Prostate gland (tissue), 2 donors: ENCODE data around the gene PCLO.

Experiments
- CTCF ChIP-seq, 4 experiments: fragments of 200-600 bp in 2 of 4; fragments of 450-650 bp in 2 of 4; sonication (generic) in 2 of 4; IDR thresholded peaks; 1 replicate in 3 of 4; 2 replicates in 1 of 4; pipeline ENCODE4 v1.5.1; 2016 to 2019; ENCODE audit warnings: antibody characterized with exemption in 4 of 4, mild to moderate bottlenecking in 2 of 4, moderate library complexity in 2 of 4
- POLR2A ChIP-seq: fragments of 450-650 bp; IDR thresholded peaks from one replicate; pipeline ENCODE4 v1.6.1; 2016; ENCODE audit warnings: antibody characterized with exemption, mild to moderate bottlenecking
- POLR2AphosphoS5 ChIP-seq: sonication (generic); formaldehyde crosslinking; IDR thresholded peaks from one replicate; pipeline ENCODE4 v1.6.1; 2017; ENCODE audit warnings: antibody characterized with exemption

DNA sequence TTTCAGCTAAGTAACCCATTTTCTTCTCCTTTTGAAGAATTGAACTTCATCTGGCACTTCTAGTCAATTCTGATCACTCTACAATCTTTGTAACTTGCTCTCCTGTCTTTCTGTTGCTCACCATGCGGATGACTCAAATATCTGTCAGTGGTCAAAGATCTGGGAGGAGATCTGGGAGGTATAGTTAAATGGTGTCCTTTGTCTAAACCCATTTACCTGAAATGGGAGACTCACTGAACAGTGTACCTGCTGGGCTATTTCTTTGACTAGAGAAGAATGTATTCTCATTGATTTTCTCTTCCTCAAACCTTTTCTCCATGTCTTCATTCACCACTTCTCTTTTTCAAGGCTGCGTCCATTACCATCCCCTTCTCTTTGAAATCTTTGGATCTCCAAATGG, 42.0 kb upstream of the PCLO start:
- TF ChIP-seq CTCF (IDR thresholded peaks at IDR 0.05), result no peak
- TF ChIP-seq POLR2AphosphoS5, result no peak
- no peak for TF ChIP-seq POLR2A
